ENCODE measurements around the gene FBN1. TPM values are rescaled to one million over a fixed set of nuclear protein-coding genes. Genes with fewer than 3 reads are reported as not detected.

The FBN1 gene
- total and polyA plus RNA-seq, 8 donors, result 4.7 to 384 (median 42.6) TPM

- H3K27ac ChIP-seq, result no peak overlapping the region
- peaks cover 0 to 42% (median 22%) of the 10 kb centered on the region in 4 donors for H3K36me3 ChIP-seq
- intact Hi-C loops (cut with DNase I; ENCODE audit: low total_unique reads), result no loop called here
- TF ChIP-seq POLR2AphosphoS5 (IDR thresholded peaks at IDR 0.05), result no peak
- no peak for TF ChIP-seq EP300 (IDR thresholded peaks at IDR 0.05)
- no peak for TF ChIP-seq CTCF (IDR thresholded peaks at IDR 0.05)
- no peak for TF ChIP-seq POLR2A (IDR thresholded peaks at IDR 0.05)
- H3K4me3 ChIP-seq, result no peak overlapping the region
- H3K4me1 ChIP-seq, result peaks cover 0 to 8% (median 4%) of the 10 kb centered on the region in 4 donors
- WGBS, 5 donors, result 92 to 100% (median 97%) methylated on average over 2 of the region's 2 CpGs
- H3K9me3 ChIP-seq, result no peaks in the 10 kb centered on the region
- H3K27me3 ChIP-seq, result no peaks in the 10 kb centered on the region
- no peak for DNase-seq
Observed at GRCh38 chr15:48475600-48476395, 169.7 kb downstream of the FBN1 start.

GRCh38 chr15:48473667-48474066 is 171.8 kb downstream of the FBN1 start:
- H3K36me3 ChIP-seq, result peaks cover 0 to 60% (median 38%) of the 10 kb centered on the region in 4 donors
- 79 to 96% (median 94%) methylated on average over 2 of the region's 2 CpGs for WGBS, 5 donors
- H3K27me3 ChIP-seq, result no peaks in the 10 kb centered on the region
- H3K4me3 ChIP-seq, result no peak overlapping the region
- H3K4me1 ChIP-seq, result no peaks in the 10 kb centered on the region
- intact Hi-C loops (cut with DNase I; ENCODE audit: low total_unique reads), result no loop called here
- H3K9me3 ChIP-seq, result no peaks in the 10 kb centered on the region
- DNase-seq, result no peak
- H3K27ac ChIP-seq, result no peak overlapping the region
- TF ChIP-seq EP300 (IDR thresholded peaks at IDR 0.05) (no peak), POLR2AphosphoS5 (IDR thresholded peaks at IDR 0.05) (no peak), POLR2A (IDR thresholded peaks at IDR 0.05) (no peak), CTCF (IDR thresholded peaks at IDR 0.05) (no peak)

- no peak overlapping the region for H3K4me3 ChIP-seq
- no peaks in the 10 kb centered on the region for H3K4me1 ChIP-seq
- WGBS, 5 donors, result 78 to 93% (median 88%) methylated on average over 2 of the region's 2 CpGs
- DNase-seq, result no peak
- no peaks in the 10 kb centered on the region for H3K9me3 ChIP-seq
- intact Hi-C loops (cut with DNase I; ENCODE audit: low total_unique reads), result no loop called here
- H3K36me3 ChIP-seq, result peaks cover 0 to 59% (median 47%) of the 10 kb centered on the region in 4 donors
- H3K27me3 ChIP-seq, result no peaks in the 10 kb centered on the region
- no peak overlapping the region for H3K27ac ChIP-seq
- TF ChIP-seq CTCF (IDR thresholded peaks at IDR 0.05), result no peak
- no peak for TF ChIP-seq POLR2A (IDR thresholded peaks at IDR 0.05)
- TF ChIP-seq POLR2AphosphoS5 (IDR thresholded peaks at IDR 0.05), result no peak
- TF ChIP-seq EP300 (IDR thresholded peaks at IDR 0.05), result no peak
Observed at GRCh38 chr15:48472756-48473155, 172.8 kb downstream of the FBN1 start.

- no peak for TF ChIP-seq POLR2AphosphoS5 (IDR thresholded peaks at IDR 0.05)
- no peak for TF ChIP-seq POLR2A (IDR thresholded peaks at IDR 0.05)
- no peak for TF ChIP-seq CTCF (IDR thresholded peaks at IDR 0.05)
- no peak for TF ChIP-seq EP300 (IDR thresholded peaks at IDR 0.05)
- Histone ChIP-seq H3K4me3 (no peak overlapping the region), H3K9me3 (no peaks in the 10 kb centered on the region), H3K27me3 (no peaks in the 10 kb centered on the region), H3K27ac (no peak overlapping the region), H3K4me1 (peaks cover 0 to 6% (median 0%) of the 10 kb centered on the region in 4 donors), H3K36me3 (peaks cover 0 to 74% (median 59%) of the 10 kb centered on the region in 4 donors)
- intact Hi-C loops (cut with DNase I; ENCODE audit: low total_unique reads), result no loop called here
- 72 to 88% (median 81%) methylated on average over 5 of the region's 5 CpGs for WGBS, 5 donors
- no peak for DNase-seq
Observed at GRCh38 chr15:48471073-48471472, 174.4 kb downstream of the FBN1 start.
